ENCODE data around the gene FTO. TPM values are rescaled to one million over a fixed set of nuclear protein-coding genes. Genes with fewer than 3 reads are reported as not detected.

Gene FTO
- total RNA-seq, 1 donor from 2014 or later, result 110 TPM

GRCh38 chr16:53947642-53948041, 243.7 kb downstream of the FTO start:
- no peak overlapping the region for H2AFZ ChIP-seq (replicated peaks)
- no peak overlapping the region for H3K27ac ChIP-seq

DNA sequence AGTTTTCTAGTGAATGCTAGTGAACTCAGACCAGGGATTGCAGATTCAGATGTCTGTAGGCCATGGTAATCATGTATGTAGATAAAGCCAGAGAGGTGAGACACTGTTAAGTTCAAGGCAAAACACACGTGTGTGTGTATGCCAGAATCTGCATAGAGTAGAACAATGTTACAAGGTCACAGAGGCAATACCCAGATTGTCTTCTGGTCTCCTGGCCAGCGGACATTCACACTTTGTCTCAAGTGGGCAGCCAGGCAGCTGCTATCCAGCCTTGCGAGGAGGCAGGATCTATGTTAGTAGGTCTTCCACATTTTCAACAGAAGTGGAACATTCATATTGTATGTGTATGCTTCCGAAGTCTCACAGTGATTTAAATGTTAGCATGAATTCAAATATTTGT, 244.4 kb downstream of the FTO start:
- H3K27ac ChIP-seq, result no peak overlapping the region
- H3K4me1 ChIP-seq, result peaks cover 18% of the 10 kb centered on the region
- Mint-ChIP-seq H3K4me3 (no peak overlapping the region), H3K27ac (no peak overlapping the region), H3K4me1 (peaks cover 25% of the 10 kb centered on the region), H3K36me3 (no peaks in the 10 kb centered on the region), H3K9me3 (no peaks in the 10 kb centered on the region), H3K27me3 (ENCODE audit: insufficient read depth, low read depth) (no peaks in the 10 kb centered on the region)
- H3K79me2 ChIP-seq (ENCODE audit: low read depth), result no peaks in the 10 kb centered on the region
- no peaks in the 10 kb centered on the region for H4K20me1 ChIP-seq (ENCODE audit: low read depth)
- H3K9me3 ChIP-seq (ENCODE audit: low read depth), result no peaks in the 10 kb centered on the region
- no peaks in the 10 kb centered on the region for H3F3A ChIP-seq (ENCODE audit: low read depth)
- H3K36me3 ChIP-seq, result no peaks in the 10 kb centered on the region
- H3K4me2 ChIP-seq, result no peak overlapping the region
- no peak overlapping the region for H3K9ac ChIP-seq
- no peak overlapping the region for H2AFZ ChIP-seq (replicated peaks)
- no peak for DNase-seq (ENCODE audit: low spot score)
- TF ChIP-seq EZH2phosphoT487 (IDR thresholded peaks at IDR 0.05) (no peak), EZH2 (IDR thresholded peaks at IDR 0.05) (no peak)
- TF ChIP-seq, protein P1, sequence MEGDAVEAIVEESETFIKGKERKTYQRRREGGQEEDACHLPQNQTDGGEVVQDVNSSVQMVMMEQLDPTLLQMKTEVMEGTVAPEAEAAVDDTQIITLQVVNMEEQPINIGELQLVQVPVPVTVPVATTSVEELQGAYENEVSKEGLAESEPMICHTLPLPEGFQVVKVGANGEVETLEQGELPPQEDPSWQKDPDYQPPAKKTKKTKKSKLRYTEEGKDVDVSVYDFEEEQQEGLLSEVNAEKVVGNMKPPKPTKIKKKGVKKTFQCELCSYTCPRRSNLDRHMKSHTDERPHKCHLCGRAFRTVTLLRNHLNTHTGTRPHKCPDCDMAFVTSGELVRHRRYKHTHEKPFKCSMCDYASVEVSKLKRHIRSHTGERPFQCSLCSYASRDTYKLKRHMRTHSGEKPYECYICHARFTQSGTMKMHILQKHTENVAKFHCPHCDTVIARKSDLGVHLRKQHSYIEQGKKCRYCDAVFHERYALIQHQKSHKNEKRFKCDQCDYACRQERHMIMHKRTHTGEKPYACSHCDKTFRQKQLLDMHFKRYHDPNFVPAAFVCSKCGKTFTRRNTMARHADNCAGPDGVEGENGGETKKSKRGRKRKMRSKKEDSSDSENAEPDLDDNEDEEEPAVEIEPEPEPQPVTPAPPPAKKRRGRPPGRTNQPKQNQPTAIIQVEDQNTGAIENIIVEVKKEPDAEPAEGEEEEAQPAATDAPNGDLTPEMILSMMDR (IDR thresholded peaks at IDR 0.05), result no peak
- H3K4me3 ChIP-seq, result no peak overlapping the region
- H3K27me3 ChIP-seq, result no peaks in the 10 kb centered on the region

More at GRCh38 chr16:53947642-53948041, 243.7 kb downstream of the FTO start:
- Histone ChIP-seq H3K4me1 (peaks cover 18% of the 10 kb centered on the region), H3K4me2 (no peak overlapping the region), H3K36me3 (no peaks in the 10 kb centered on the region), H3K9me3 (ENCODE audit: low read depth) (no peaks in the 10 kb centered on the region), H3K4me3 (no peak overlapping the region), H3K9ac (no peak overlapping the region), H4K20me1 (ENCODE audit: low read depth) (no peaks in the 10 kb centered on the region), H3K79me2 (ENCODE audit: low read depth) (no peaks in the 10 kb centered on the region), H3K27me3 (no peaks in the 10 kb centered on the region), H3F3A (ENCODE audit: low read depth) (no peaks in the 10 kb centered on the region)
- DNase-seq (ENCODE audit: low spot score), result no peak
- Mint-ChIP-seq H3K36me3 (no peaks in the 10 kb centered on the region), H3K9me3 (no peaks in the 10 kb centered on the region), H3K27ac (no peak overlapping the region), H3K4me3 (no peak overlapping the region), H3K27me3 (ENCODE audit: insufficient read depth, low read depth) (no peaks in the 10 kb centered on the region), H3K4me1 (peaks cover 25% of the 10 kb centered on the region)
- TF ChIP-seq, protein P1 (IDR thresholded peaks at IDR 0.05), result no peak
- TF ChIP-seq EZH2phosphoT487 (IDR thresholded peaks at IDR 0.05), result no peak
- no peak for TF ChIP-seq EZH2 (IDR thresholded peaks at IDR 0.05)

DNA sequence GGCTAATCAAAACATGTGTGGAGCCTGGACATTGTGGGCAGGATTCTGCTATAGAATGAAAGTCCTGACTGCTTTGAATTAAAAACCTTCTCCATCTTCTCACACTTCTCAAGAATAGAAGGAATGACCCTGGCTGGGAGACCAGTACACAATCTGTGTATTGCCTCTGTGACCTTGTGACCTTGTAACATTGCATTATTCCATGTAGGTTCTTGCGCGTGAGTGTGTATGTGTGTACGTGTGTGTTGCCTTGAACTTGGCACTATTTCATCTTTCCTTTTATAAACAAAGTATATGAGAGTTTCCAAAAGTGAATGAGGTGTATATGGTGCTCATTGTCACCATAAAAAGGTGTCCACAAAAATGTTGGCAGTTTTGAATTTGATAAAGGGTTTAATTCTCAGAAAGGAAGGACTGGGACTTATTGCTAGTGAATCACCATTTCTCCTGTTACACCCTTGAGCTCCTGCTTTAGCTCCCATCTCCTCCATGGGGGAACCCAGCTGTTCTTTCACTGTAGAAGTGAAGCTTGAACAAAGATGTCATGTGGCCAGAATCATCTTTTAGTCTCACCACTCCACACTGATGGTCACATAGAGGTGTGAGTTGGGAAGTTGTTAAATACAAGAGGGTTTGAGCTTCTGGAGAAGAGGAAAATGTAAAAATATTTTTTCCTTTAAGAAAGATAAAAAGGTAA, 244.9 kb downstream of the FTO start:
- H3K36me3 ChIP-seq, result no peaks in the 10 kb centered on the region
- Mint-ChIP-seq H3K36me3 (no peaks in the 10 kb centered on the region), H3K9me3 (no peaks in the 10 kb centered on the region), H3K27me3 (ENCODE audit: insufficient read depth, low read depth) (no peaks in the 10 kb centered on the region), H3K27ac (no peak overlapping the region), H3K4me1 (peaks cover 25% of the 10 kb centered on the region), H3K4me3 (no peak overlapping the region)
- H3K9me3 ChIP-seq (ENCODE audit: low read depth), result no peaks in the 10 kb centered on the region
- no peak overlapping the region for H3K4me2 ChIP-seq
- H3K27ac ChIP-seq, result no peak overlapping the region
- TF ChIP-seq EZH2 (IDR thresholded peaks at IDR 0.05), result no peak
- TF ChIP-seq EZH2phosphoT487 (IDR thresholded peaks at IDR 0.05), result no peak
- TF ChIP-seq, protein P1 (IDR thresholded peaks at IDR 0.05), result no peak
- no peaks in the 10 kb centered on the region for H3K27me3 ChIP-seq
- H3F3A ChIP-seq (ENCODE audit: low read depth), result no peaks in the 10 kb centered on the region
- no peak overlapping the region for H2AFZ ChIP-seq (replicated peaks)
- no peaks in the 10 kb centered on the region for H3K79me2 ChIP-seq (ENCODE audit: low read depth)
- DNase-seq (ENCODE audit: low spot score), result no peak
- no peak overlapping the region for H3K9ac ChIP-seq
- H3K4me3 ChIP-seq, result no peak overlapping the region
- no peaks in the 10 kb centered on the region for H4K20me1 ChIP-seq (ENCODE audit: low read depth)
- peaks cover 18% of the 10 kb centered on the region for H3K4me1 ChIP-seq
